GM19324 (cell line): ENCODE measurements around the gene SCN1B.
"Not testable (repeated sequence)": the region's sequence is repeated elsewhere in the genome, so short reads cannot be mapped to it uniquely, and the experiment has no call there.

Experiments
- ATAC-seq: cut with Tn5 transposase; IDR thresholded peaks from one replicate; pipeline ENCODE4 v1.9.1; 2021; ENCODE audit warnings: mild to moderate bottlenecking, moderate library complexity; ENCODE audit not compliant: unreplicated experiment, low FRiP score

SCN1B gene

DNA sequence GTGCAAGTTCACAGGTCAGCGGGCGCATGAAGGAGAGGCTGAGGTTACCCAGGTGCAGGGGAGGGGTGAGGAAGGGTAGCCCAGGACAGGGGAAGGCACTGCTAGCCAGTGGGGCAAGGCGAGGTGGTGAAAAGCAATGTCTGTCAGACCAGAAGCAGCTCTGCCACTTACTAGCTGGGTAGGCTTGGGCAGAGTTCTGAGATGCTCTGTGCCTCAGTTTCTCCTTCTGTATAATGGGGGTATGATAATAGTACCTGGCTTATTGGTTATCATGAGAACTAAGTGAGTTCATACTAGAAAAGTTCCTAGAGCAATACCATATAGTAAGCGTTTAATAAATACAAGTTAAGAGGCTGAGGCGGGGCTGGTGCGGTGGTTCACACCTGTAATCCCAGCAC is 14.3 kb upstream of the SCN1B start:
- ATAC-seq, result no peak

DNA sequence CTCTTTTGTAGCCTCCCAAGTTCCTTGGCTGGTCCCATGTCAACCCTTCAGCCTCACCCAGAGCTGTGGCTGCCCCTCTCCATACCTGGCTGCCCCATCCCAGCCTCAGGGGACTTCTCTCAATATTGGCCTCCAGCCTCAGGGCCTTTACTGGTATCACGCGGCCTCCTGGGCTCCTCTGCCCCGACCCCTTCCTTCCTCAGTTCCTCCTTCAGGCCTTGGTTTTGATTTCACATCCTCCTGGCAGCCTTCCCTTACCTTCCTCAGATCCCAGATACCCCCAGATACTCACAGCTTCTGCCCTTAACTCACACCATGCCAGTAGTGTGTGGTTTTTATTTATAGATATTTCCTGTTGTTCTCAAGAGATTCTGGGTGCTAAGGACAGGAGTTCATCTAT is 12.8 kb upstream of the SCN1B start:
- ATAC-seq, result no peak

DNA sequence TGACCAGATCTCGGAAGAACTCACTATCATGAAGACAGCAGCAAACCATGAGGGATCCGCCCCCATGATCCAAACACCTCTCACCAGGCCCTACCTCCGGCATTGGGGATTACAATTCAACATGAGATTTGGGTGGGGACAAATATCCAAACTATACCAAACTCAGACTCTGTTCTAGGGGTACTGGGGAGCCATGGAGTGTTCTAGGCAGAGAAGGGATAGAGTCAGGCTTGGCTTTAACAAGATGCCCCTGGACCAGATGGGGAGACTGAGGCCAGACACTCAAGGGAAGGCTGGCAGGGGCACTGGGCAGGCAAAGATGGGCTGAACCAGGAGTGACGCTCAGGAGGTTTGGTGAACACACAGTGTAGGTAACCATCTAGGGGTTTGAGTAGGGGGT is 11.9 kb upstream of the SCN1B start:
- ATAC-seq, result no peak

DNA sequence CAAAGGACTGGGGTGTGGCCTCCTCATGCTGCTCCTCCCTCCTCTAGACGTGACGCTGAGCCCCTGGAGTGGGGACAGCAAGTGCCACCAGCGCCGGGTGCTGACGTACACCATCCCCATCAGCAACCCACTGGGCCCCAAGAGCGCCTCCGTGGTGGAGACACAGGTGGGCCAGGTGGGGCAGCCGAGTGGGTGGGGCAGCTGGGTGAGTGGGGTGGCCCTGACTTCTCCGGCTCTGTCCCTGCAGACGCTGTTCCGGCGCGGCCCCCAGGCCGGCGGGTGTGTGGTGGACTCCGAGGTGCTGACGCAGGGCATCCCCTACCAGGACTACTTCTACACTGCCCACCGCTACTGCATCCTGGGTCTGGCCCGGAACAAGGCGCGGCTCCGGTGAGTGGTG is 11.1 kb upstream of the SCN1B start:
- ATAC-seq, result no peak

DNA sequence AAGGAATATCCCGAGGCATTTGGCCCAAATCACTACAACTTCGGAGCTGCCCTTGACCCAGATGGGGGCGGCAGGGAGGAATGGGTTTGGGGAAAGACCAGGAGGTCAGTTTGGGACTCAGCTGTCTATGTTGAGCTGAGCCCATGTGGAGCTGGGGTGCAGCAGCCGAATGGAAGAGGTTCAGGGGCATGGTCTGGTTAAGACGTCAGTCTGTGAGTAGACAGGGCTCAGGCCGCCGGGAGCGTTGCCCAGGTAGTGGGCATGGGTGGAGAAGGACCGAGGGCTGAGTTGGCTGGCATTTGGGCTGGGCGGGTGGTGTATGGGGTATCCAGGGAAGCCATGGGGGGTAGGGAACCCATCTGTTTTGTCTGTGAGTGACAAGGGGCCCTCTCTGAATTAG is 9.3 kb upstream of the SCN1B start:
- ATAC-seq, result no peak

DNA sequence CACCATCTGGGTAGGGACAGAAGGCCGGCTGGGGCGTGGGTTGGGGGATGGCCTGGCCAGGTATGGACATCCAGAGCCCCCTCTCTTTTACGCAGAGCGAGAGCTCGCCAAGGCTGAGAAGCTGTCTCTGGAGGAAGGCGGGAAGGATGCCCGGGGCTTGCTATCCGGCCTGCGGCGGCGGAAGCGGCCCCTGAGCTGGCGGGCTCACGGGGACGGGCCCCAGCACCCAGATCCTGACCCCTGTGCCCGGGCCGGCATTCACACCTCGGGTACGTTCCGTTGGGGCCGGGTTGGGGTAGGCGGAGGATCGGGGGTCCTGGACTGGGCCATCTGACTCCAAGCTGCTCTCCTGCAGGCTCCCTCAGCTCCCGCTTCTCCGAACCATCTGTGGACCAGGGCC is 8.7 kb upstream of the SCN1B start:
- ATAC-seq, result no peak

DNA sequence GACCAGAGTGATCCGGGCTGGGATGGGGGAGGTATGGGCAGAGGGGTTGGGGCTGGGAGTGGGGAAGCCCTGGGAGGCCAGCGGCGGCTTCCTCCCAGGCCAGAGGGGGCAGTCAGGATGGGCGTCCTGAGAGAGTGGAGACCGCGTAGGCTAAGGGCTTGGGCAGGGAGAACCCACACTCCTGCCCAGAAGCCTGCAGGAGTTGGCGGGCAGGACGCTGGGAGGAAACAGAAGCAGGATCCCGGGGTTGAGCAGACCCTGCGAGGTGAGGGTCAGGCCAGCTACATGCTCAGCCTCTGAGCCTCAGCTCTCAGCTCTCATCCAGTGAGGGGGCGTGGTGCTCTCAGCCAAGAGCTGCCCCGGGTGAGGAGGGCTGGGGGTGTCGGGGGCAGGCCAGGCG is 7.8 kb upstream of the SCN1B start:
- ATAC-seq, result no peak

DNA sequence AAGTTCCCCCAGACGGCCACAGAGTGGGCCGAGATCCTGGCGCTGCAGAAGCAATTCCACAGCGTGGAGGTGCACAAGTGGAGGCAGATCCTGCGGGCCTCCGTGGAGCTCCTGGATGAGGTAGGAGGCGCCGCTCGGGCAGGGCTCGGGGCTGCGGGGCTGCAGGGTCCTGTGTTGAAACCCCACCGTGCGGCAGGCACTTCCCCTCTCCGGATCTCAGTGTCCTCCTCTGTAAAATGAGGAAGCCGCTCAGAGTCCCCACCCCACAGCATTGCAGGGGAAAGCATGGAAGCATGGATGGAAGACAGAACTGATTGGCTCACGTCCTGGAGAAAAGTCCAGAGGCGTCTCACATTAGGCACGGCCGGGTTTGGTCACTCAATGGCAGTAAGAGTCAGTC is 6.8 kb upstream of the SCN1B start:
- ATAC-seq, result no peak

DNA sequence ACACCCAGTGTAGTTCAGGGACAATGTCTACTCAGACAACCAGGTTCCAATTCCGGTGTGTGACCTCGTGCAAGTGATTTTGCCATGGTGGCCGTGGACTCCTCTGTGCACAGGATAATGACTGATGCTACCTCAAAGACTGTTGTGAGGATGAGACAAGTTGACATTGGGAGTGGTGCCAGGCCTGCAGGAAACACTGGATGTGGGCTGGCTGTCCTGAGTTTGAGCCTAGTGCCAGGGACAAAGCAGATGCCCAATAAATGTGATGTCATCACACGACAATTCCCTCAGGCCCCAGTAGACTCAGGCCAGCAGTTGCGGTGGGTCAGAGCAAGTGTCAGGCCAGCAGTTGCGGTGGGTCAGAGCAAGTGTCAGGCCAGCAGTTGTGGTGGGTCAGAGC is 6.2 kb upstream of the SCN1B start:
- no peak for ATAC-seq

DNA sequence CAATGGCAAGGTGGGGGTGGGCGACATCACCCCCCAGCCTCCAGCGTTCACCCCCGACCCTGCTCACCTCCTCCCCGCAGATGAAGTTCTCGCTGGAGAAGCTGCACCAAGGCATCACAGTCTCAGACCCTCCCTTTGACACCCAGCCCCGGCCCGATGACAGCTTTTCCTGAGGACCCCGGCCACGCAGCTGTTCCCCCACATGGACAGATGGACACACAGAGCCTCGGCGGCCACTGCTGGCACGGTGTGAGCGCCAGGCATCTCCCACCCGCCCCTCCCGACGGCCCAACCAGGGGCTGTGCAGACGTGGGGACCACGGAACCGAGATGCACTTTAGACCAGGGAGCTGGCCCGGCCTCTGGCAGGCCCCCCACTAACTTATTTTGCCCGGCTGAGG is 4.3 kb upstream of the SCN1B start:
- ATAC-seq, result no peak

DNA sequence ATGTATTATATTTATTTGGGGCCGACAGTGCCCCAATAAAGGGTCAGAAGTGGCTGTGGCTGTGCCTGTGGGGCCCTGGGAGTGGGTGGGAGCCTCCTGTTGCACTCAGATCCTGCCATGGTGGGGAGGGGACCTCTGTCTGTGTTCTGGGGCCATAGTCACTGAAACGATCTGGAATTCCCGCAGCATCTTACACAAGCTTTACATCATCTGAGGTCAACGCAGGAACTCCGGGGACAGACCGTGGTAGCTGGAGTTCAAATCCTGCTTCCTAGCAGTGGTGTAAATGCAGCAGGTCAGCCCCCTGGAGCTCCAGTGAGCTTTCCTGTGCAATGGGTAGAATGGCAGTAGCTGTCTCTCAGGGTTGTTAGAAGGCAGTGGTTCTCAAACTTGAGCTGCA is 3.9 kb upstream of the SCN1B start:
- ATAC-seq, result no peak

DNA sequence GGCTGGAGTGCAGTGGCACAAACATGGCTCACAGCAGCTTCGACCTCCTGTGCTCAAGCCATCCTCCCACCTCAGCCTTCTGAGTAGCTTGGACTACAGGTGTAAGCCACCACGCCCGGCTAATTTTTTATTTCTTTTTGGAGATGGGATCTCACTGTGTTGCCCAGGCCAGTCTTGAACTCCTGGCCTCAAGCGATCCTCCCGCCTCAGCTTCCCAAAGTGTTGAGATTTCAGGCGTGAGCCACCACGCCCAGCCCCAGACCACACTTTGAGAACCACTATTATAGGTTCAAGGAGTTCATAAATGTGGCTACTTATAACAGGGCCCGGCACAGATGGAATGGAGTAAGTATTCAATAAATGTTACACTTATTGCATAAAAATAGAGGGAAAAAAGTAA is 3.3 kb upstream of the SCN1B start:
- no peak for ATAC-seq

DNA sequence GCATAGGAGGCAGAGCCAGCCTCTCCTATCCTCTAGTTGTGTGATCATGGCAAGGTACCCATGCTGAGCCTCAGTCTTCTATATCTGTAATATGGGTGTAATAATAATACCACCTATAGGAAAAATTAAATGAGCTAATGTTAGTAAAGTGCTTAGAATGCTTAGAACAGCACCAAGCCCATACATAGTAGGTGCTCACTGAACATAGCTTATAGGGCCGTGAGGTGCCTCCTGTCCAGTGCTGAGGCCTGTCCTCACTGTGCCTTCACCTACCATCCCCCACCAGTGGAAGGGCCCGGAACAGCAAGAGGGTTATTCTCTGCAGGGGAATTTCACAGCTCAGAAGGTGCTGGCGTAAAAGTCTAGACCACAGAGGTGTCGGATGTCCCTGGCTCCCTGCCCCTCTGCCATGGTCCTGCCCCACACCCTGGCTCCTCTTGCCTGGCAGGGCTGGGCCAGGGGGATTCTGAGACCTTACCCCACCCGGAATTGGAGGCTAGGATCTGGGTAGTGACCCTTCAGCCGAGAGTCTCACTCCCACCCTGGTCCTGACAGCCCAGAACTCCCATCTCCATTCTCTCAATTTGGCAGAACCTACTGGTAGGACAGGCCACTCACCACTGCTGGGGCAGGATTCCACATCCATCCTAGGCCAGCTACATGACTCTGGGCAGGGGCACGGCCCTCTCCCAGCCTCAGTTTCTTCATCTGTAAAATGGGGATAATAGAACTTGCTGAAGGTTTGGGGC is 2.2 kb upstream of the SCN1B start:
- ATAC-seq, result no peak

DNA sequence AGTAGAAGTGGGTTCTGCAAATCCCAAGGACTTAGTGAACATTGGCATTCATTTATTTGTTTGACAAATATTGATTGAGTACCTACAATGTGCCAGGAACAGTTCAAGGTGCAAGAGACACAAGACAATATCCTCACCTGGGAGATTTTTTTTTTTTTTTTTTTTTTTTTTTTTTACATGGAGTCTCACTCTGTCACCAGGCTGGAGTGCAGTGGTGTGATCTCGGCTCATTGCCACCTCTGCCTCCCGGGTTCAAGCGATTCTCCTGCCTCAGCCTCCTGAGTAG is 1.7 kb upstream of the SCN1B start:
- ATAC-seq, result not testable (repeated sequence)

DNA sequence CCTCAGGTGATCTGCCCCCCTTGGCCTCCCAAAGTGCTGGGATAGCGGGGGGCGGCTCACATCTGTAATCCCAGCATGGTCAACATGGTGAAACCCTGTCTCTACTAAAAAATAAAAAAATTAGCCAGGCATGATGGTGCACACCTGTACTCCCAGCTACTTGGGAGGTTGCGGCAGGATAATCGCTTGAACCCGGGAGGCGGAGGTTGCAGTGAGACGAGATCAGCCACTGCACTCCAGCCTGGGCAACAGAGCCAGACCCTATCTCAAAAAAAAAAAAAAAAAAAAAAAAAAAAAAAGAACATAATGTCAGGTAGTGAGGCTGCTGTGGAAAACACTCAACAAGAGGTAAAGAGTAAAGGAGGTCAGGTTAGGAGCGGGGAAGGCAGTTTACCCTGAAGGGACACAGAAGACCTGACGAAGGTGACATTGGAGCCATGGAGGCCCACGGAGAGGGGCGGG is 964 bp upstream of the SCN1B start:
- not testable (repeated sequence) for ATAC-seq

DNA sequence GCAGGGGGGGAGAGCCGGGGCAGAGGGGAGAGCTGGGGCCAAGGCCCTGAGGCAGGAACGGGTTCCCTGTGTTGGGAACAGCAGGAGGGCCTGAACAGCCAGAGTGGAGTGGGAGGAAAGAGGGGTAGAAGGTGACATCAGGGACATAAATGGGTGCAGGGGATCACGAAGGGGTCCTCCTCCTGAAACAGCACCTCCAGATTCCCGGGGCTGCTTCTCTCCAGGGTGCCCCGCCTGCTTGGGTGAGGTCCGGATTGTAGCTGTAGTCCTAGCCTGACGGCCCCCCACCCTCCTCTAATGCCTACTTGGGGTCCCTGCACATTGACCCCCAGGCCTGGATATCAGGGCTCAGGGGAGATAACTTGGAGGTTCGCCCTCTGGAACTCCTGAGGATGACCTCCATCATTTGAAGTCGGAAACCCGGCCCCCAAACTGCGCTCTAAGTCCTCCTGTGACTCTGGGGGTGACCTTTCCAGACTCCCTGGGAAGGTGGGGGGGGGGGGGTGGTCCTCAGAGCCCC is 473 bp upstream of the SCN1B start:
- ATAC-seq, result no peak

DNA sequence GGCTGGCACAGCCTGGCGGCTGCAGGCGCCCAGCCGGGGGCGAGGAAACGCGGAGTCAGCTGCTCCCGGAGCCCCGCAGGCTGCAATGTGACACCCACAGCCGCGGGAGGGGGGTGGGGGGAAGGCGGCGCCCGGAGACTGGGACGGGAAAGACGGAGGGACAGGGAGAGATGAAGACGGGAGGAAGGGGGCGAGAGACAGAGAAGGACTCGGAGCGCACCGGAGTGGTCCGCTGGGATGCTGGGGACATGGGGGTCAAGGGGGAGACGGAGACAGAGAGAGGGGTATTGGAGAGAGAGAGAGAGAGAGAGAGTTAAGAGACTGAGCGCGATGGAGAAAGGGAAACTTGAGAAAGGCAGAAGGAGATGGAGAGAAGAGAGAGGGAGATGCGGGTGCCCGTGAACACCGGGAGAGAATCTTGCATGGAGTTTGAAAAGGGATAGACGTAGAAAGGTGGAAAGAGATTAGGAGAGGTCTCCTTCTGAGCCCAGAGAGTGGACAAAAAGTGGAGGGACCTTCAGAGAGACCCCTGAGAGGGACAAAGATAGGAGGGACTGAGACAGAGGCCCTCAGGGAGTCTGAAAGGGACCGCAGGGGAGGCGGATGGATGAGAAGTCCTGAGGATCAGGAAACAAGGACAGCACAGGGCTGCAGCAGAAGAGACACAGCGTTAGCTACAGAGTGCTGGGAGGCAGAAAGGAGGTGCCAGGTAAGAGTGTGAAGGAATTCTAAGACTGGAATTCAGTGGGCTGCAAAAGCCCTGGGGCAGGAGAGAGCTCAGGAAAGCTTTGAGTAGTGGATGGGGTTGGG is 1.0 kb downstream of the SCN1B start:
- ATAC-seq, result no peak

DNA sequence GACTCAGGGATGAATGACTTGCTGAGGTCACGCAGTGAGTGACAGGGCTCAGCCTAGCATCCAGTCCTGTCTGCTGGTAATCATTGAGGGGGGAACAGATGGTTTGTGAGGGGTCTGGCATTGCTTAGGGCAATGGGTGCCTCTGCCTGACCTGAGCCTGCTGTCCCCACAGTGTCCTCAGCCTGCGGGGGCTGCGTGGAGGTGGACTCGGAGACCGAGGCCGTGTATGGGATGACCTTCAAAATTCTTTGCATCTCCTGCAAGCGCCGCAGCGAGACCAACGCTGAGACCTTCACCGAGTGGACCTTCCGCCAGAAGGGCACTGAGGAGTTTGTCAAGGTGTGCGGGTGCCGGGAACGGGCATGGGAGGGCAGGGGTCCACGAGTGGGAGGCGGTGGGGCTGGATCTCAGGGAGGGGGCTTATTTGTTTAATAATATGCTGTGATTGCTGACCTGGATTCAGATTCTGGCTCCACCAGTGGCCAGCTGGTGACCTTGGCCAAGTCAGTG is 2.1 kb downstream of the SCN1B start:
- ATAC-seq, result no peak

DNA sequence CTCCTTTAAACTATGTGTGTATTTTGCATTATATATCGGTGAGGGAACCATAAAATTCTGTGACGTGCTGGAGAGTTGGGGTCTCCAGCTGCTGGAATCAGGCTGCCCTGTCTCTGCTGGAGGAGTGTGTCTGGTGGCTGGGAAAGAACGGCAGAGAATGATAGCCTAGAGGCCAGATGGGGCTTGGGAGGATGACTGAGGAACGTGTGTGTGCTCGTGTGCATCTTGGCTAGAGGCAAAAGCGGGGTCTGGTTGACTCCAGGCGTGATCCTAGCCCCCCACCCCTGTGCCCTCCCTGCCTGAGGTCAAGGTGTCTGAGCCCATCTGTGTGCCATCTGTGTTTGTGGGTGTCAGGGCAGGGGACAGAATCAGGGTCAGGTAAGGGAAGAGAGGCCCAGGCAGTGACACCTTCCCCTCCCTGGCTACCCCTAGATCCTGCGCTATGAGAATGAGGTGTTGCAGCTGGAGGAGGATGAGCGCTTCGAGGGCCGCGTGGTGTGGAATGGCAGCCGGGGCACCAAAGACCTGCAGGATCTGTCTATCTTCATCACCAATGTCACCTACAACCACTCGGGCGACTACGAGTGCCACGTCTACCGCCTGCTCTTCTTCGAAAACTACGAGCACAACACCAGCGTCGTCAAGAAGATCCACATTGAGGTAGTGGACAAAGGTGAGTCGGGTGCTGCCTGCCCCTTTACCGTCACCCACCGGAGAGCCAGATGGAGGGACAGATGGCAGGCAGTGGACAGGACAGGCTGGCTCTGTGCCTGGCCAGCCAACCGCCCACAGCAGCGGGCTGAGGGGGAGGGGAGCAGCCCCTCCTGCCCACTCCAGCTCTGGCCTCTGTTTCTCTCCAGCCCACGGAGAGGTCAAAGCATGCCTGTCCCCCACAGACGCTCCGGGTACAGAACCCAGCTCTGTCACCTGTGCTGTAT is 3.1 kb downstream of the SCN1B start:
- no peak for ATAC-seq

DNA sequence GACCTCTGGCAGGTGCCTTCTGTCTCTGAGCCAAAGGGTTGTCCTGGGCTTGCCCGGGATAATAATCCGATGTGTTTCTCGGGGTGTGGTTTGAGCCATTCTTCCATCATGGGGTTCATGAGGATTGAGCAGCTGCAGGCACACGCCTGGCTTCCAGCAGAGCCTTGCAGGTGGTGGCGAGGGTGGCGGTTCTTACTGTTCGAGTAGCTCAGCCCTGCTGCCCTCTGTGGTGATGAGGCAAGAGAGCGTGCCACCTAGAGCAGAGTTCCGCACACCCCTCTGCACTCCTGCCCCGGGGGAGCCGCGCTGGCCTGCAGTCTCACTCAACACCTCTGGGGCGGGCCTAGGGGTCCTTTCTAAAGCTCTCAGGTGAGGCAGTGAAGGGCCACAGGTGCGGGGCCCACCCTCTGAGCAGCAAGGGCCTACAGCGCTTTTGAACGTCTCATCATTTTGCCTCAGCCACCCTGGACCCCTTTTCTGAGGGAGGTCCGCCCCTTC is 3.8 kb downstream of the SCN1B start:
- ATAC-seq, result no peak
